Islet precursor cell (in vitro differentiated cells): ENCODE measurements around the gene CCDC106.

Experiments
- DNase-seq: peaks from one replicate; pipeline ENCODE4 v3.0.0-alpha.2; 2018

CCDC106 gene

DNA sequence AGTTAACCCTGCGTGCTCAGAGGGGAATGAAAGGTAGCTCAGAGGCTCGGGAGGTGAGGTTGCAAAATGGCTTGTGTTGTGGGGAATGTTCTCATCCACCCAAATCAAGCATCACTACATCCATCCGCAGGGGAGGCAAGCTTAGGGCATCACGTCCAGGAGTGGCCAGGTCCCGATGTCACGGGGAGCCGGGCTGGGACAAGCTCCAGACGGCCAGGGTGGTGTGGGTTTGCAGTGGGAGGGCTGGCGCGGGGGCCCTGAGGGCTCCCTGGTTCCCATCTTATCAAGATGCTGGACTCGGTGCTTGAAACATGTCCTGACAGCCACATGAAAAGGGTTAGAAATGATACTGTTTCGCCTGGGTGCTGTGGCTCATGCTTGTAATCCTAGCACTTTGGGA lies 52.8 kb downstream of the CCDC106 start:
- peak; percentile 23 for DNase-seq

DNA sequence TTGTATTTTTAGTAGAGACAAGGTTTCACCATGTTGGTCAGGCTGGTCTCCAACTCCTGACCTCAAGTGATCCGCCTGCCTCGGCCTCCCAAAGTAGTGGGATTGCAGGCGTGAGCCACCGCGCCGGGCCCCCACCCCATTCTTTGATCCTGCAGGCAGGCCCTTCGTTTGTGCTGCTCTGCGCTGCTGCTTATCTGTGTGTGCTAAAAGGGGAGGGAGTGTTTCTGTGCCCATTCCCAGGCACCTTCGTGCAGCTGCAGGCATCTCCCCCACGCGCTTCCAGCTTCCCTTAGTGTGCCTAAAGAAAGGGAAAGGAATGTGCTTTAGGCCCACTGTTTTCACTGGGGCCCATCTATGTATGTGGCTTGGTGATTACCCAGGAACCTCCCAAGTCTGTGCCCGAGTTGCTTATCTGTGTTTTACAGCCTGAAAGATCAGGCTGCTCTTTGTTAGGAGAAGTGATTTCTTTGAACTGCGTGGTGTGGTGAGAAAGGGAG lies 54.2 kb downstream of the CCDC106 start:
- peak; percentile 56 for DNase-seq
